Hepatocyte (in vitro differentiated cells): ENCODE data around the gene STK26.

Experiments
- EZH2 ChIP-seq: fragments of 200-600 bp; sonication (generic); IDR thresholded peaks from 2 replicates; pipeline ENCODE4 v1.6.1; 2016; ENCODE audit warnings: antibody characterized with exemption, mild to moderate bottlenecking, borderline replicate concordance
- TF ChIP-seq, protein P1 (sequence below): fragments of 200-600 bp; sonication (generic); IDR thresholded peaks from 2 replicates; pipeline ENCODE4 v1.5.1; 2016; ENCODE audit warnings: antibody characterized with exemption, mild to moderate bottlenecking; ENCODE audit not compliant: poor library complexity

DNA sequence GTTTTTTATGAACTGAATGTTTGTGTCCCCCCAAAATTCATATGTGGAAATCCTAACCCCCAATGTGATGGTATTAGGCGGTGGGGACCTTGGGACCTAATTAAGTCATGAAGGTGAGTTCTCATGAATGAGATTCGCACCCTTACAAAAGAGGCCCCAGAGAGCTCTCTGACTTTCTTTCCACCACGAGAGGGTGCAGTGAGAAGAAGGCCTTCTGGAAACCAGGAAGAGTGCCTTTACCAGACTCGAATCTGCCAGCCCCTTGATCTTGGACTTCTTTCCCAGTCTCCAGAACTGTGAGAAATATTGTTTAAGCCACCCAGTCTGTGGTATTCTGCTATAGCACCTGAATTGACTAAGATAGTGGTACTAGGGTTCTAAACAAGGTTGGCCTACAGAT, 40.8 kb downstream of the STK26 start:
- TF ChIP-seq, protein P1, sequence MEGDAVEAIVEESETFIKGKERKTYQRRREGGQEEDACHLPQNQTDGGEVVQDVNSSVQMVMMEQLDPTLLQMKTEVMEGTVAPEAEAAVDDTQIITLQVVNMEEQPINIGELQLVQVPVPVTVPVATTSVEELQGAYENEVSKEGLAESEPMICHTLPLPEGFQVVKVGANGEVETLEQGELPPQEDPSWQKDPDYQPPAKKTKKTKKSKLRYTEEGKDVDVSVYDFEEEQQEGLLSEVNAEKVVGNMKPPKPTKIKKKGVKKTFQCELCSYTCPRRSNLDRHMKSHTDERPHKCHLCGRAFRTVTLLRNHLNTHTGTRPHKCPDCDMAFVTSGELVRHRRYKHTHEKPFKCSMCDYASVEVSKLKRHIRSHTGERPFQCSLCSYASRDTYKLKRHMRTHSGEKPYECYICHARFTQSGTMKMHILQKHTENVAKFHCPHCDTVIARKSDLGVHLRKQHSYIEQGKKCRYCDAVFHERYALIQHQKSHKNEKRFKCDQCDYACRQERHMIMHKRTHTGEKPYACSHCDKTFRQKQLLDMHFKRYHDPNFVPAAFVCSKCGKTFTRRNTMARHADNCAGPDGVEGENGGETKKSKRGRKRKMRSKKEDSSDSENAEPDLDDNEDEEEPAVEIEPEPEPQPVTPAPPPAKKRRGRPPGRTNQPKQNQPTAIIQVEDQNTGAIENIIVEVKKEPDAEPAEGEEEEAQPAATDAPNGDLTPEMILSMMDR, result no peak
- no peak for TF ChIP-seq EZH2
